K562 (cell line): ENCODE data around the gene BGLAP. TPM values are rescaled to one million over a fixed set of nuclear protein-coding genes. Genes with fewer than 3 reads are reported as not detected.

Experiments
- ATAC-seq: fragments of 200-7000 bp; cut with Tn5 transposase; 3 replicates; pipeline ENCODE4 v1.9.1; 2020; ENCODE audit warnings: moderate library complexity
- BruUV-seq: library from RNA; stranded (reverse); fragments of 400-500 nt; replicated peaks from 2 replicates; lab custom pipeline; 2021; lab: Mats Ljungman, UMichigan
- CTCF ChIA-PET: fragments of 300-600 bp; formaldehyde crosslinking; extraction: SDS; loops from one replicate; lab custom pipeline; 2021; ENCODE audit warnings: low intra/inter-chr PET ratio; lab: Yijun Ruan, JAX
- POLR2A ChIA-PET: fragments of 300-600, 350-650 bp; sonication (Branson Sonifier 250); formaldehyde crosslinking; extraction: SDS; loops from one replicate; lab custom pipeline; 2021; ENCODE audit warnings: antibody characterized with exemption, inconsistent platforms; lab: Yijun Ruan, JAX
- DNase-seq, 4 experiments: peaks; one replicate each; pipeline versions ENCODE4 v3.0.0 to v3.0.0-alpha.2; 2011 to 2018; ENCODE audit warnings: low spot score in 3 of 4, mixed read lengths in 3 of 4; ENCODE audit errors: extremely low read depth in 1 of 4
- FAIRE-seq: peaks from 2 replicates; lab custom pipeline; 2011; peaks lifted over from hg19 to GRCh38; lab: Jason Lieb, UNC
- H2AFZ ChIP-seq: 2 replicates; pipeline ENCODE4 v1.6.0; 2011; ENCODE audit warnings: low read depth, low read length, control low read depth, inconsistent platforms
- H3K27ac ChIP-seq: fragments of 200-600 bp; 3 replicates; pipeline ENCODE4 v1.8.0; 2011; ENCODE audit warnings: low read depth, mild to moderate bottlenecking, control low read depth, inconsistent platforms, low read length, moderate library complexity, mixed read lengths; ENCODE audit errors: extremely low read depth
- H3K27me3 ChIP-seq, 2 experiments: fragments of 300-600 bp in 1 of 2; 2 replicates in 1 of 2; 3 replicates in 1 of 2; pipeline versions ENCODE4 v1.6.0 to v1.8.0; 2011; ENCODE audit warnings: inconsistent platforms in 2 of 2, low read length in 2 of 2, mild to moderate bottlenecking in 1 of 2, mixed read lengths in 1 of 2, moderate library complexity in 1 of 2; ENCODE audit not compliant: control insufficient read depth in 2 of 2, insufficient read depth in 2 of 2
- H3K36me3 ChIP-seq: fragments of 300-600 bp; 3 replicates; pipeline ENCODE4 v1.8.0; 2011; ENCODE audit warnings: mild to moderate bottlenecking, low read length, inconsistent platforms; ENCODE audit not compliant: control insufficient read depth, insufficient read depth
- H3K4me1 ChIP-seq, 2 experiments: fragments of 200-600 bp in 1 of 2; replicated peaks in 1 of 2; 2 replicates in 1 of 2; 3 replicates in 1 of 2; pipeline versions ENCODE4 v1.5.1 to v1.8.0; 2011; ENCODE audit warnings: inconsistent platforms in 2 of 2, low read length in 2 of 2, mild to moderate bottlenecking in 1 of 2, mixed read lengths in 1 of 2, moderate library complexity in 1 of 2; ENCODE audit not compliant: control insufficient read depth in 2 of 2, insufficient read depth in 2 of 2
- H3K4me2 ChIP-seq: 2 replicates; pipeline ENCODE4 v1.6.1; 2011; ENCODE audit warnings: low read length, control low read depth, inconsistent platforms, mixed read lengths; ENCODE audit not compliant: insufficient read depth
- H3K4me3 ChIP-seq: fragments of 200-600 bp; sonication (generic), shearing (Covaris generic); 2 replicates; pipeline ENCODE4 v1.5.1; 2016; ENCODE audit warnings: control low read depth, inconsistent platforms
- H3K79me2 ChIP-seq: fragments of 200-600 bp; 3 replicates; pipeline ENCODE4 v1.8.0; 2011; ENCODE audit warnings: low read length, inconsistent platforms; ENCODE audit not compliant: control insufficient read depth, insufficient read depth
- H3K9ac ChIP-seq, 2 experiments: 2 replicates each; pipeline versions ENCODE4 v1.6.0 to v1.6.1; 2011; ENCODE audit warnings: low read depth in 2 of 2, low read length in 2 of 2, control low read depth in 1 of 2, inconsistent platforms in 1 of 2, mild to moderate bottlenecking in 1 of 2, mixed read lengths in 1 of 2; ENCODE audit not compliant: insufficient read depth in 1 of 2
- H3K9me1 ChIP-seq: one replicate; pipeline ENCODE4 v1.6.0; 2011; ENCODE audit warnings: inconsistent platforms, mild to moderate bottlenecking, low read length, moderate library complexity; ENCODE audit not compliant: control insufficient read depth, insufficient read depth
- H3K9me3 ChIP-seq: replicated peaks from 2 replicates; pipeline ENCODE4 v1.5.1; 2011; ENCODE audit warnings: low read depth, low read length, inconsistent platforms; ENCODE audit not compliant: control insufficient read depth, insufficient read depth
- H4K20me1 ChIP-seq: replicated peaks from 2 replicates; pipeline ENCODE4 v1.6.1; 2011; ENCODE audit warnings: low read length, inconsistent platforms, mixed read lengths; ENCODE audit not compliant: control insufficient read depth, insufficient read depth
- DACH1 ChIP-seq: fragments of 450-650 bp; IDR thresholded peaks from 2 replicates; pipeline ENCODE4 v1.6.1; 2018; ENCODE audit not compliant: partially characterized antibody
- GTF2B ChIP-seq: IDR thresholded peaks from 2 replicates; pipeline ENCODE4 v1.6.1; 2011; ENCODE audit not compliant: insufficient read length; ENCODE audit errors: extremely low read depth
- NFE2L1 ChIP-seq: fragments of 450-650 bp; IDR thresholded peaks from 2 replicates; pipeline ENCODE4 v1.6.1; 2016; ENCODE audit warnings: missing genetic modification characterization, low read depth, mild to moderate bottlenecking, missing compliant biosample characterization, moderate library complexity, borderline replicate concordance
- RBM25 ChIP-seq: fragments of 200-400 bp; formaldehyde crosslinking; IDR thresholded peaks from 2 replicates; pipeline ENCODE4 v1.6.1; 2018; ENCODE audit warnings: low read length, low read depth, moderate library complexity; ENCODE audit not compliant: severe bottlenecking
- UBTF ChIP-seq, 2 experiments: IDR thresholded peaks; 2 replicates each; pipeline ENCODE4 v1.6.1; 2012; ENCODE audit warnings: improper control_type of control experiment in 2 of 2, low read depth in 2 of 2, low read length in 2 of 2, borderline replicate concordance in 1 of 2
- ZNF24 ChIP-seq: fragments of 450-650 bp; IDR thresholded peaks from 2 replicates; pipeline ENCODE4 v1.6.1; 2016
- ZNF398 ChIP-seq: fragments of 250-450 bp; sonication (Bioruptor Pico); IDR thresholded peaks from 2 replicates; pipeline ENCODE4 v1.8.0; 2021; ENCODE audit warnings: moderate library complexity, mild to moderate bottlenecking, inconsistent platforms
- WGBS: fragments of 100-300 bp; shearing (Covaris generic); methylation state at CpG from one replicate; pipeline ENCODE4 v1.1.6; 2016; ENCODE audit warnings: low coverage, mixed read lengths; ENCODE audit not compliant: insufficient coverage; ENCODE audit errors: missing lambda C conversion rate; 5-methylcytosine and 5-hydroxymethylcytosine counted together
- in situ Hi-C: fragments of 300-500 bp; cut with MboI; formaldehyde crosslinking; loops from 4 replicates; pipeline ENCODE4 v1.15.0; 2018; ENCODE audit warnings: inconsistent platforms, mixed read lengths
- intact Hi-C: fragments of 100-400 bp; cut with micrococcal nuclease; formaldehyde crosslinking; loops from 2 replicates; pipeline ENCODE4 v1.14.2; 2022
- polyA plus RNA-seq, 8 experiments: library from polyadenylated mRNA; depleted of rRNA in 4 of 8; stranded (reverse) in 5 of 8; unstranded in 3 of 8; fragments of >200 nt; fragmentation: Nextera tagmentation in 2 of 8; fragmentation: Illumina TruSeq in 1 of 8; extraction: Ambion mirVana in 2 of 8; extraction: Trizol in 1 of 8; gene quantifications; 2 replicates each; pipeline versions ENCODE4 v1.2.1 to v1.2.3, GENCODE V29; 2011 to 2014; ENCODE audit warnings: inconsistent platforms in 1 of 8, missing spikeins in 1 of 8
- total RNA-seq, 7 experiments: library from RNA; depleted of rRNA in 6 of 7; stranded (reverse); fragments of >200 nt in 6 of 7; fragmentation: Illumina TruSeq in 2 of 7; extraction: Trizol in 2 of 7; gene quantifications; 2 replicates each; pipeline versions ENCODE4 v1.2.1 to v1.2.3, GENCODE V29; 2011 to 2021; ENCODE audit warnings: low replicate concordance in 1 of 7

Gene BGLAP
- total and polyA plus RNA-seq, 9 of the 15 experiments (the other 6 are each of a cell fraction or from before 2014, with no cell fraction given): 0.15 to 1.4 (median 0.28) TPM; not detected in 3

- ChIA-PET CTCF (interaction anchor here (1.2 to 3.6 kb wide), 6 partner anchors 80 to 135 kb away, joined by 4 to 44 read pairs (median 10); no protein-coding TSS in a partner anchor), POLR2A (interaction anchor here (1.1 to 1.7 kb wide), 3 partner anchors 10 to 103 kb away, joined by 3 to 4 read pairs (median 3); no protein-coding TSS in a partner anchor)
- ATAC-seq (no peak), FAIRE-seq (no peak), DNase-seq (no peak)
- WGBS: 49% methylated on average over 2 of the region's 2 CpGs
- TF ChIP-seq RBM25 (peak; percentile 10), NFE2L1 (tag) (no peak)
- H3K36me3 ChIP-seq: peaks cover 43% of the 10 kb centered on the region; the same call in 2 of the 3 replicates
- H3K27me3 ChIP-seq: no peaks in the 10 kb centered on the region
- H3K4me3 ChIP-seq: no peak overlapping the region
- H3K9ac ChIP-seq: no peak overlapping the region
- in situ Hi-C loops: no loop called here
- H3K9me1 ChIP-seq: no peaks in the 10 kb centered on the region
- H3K27ac ChIP-seq: no peak overlapping the region
- H2AFZ ChIP-seq: no peak overlapping the region
- intact Hi-C loops: loop anchor here (2.0 to 5.0 kb wide), 2 partner anchors 79 to 129 kb away; no protein-coding TSS in a partner anchor
- peaks cover 3 to 7% of the 10 kb centered on the region in 2 experiments; a peak in 3 of 5 replicates for H3K4me1 ChIP-seq
- no TSS peak for BruUV-seq
- H3K79me2 ChIP-seq: no peaks in the 10 kb centered on the region
- no peaks in the 10 kb centered on the region for H3K9me3 ChIP-seq
- no peaks in the 10 kb centered on the region for H4K20me1 ChIP-seq
- no peak overlapping the region for H3K4me2 ChIP-seq
These were observed 15.9 kb upstream of the BGLAP start for GRCh38 chr1:156226116-156226538.

- DNase-seq (no peak), FAIRE-seq (no peak), ATAC-seq (no peak)
- no TSS peak for BruUV-seq
- peaks cover 3 to 7% of the 10 kb centered on the region in 2 experiments; a peak in 3 of 5 replicates for H3K4me1 ChIP-seq
- no peaks in the 10 kb centered on the region for H3K79me2 ChIP-seq
- no peaks in the 10 kb centered on the region for H3K9me1 ChIP-seq
- peaks cover 36% of the 10 kb centered on the region; the same call in 2 of the 3 replicates for H3K36me3 ChIP-seq
- no peaks in the 10 kb centered on the region for H3K27me3 ChIP-seq
- no peak overlapping the region for H3K4me2 ChIP-seq
- intact Hi-C loops: loop anchor here (2.0 to 5.0 kb wide), 2 partner anchors 80 to 129 kb away; no protein-coding TSS in a partner anchor
- no peak overlapping the region for H3K27ac ChIP-seq
- no peak overlapping the region for H3K9ac ChIP-seq
- ChIA-PET POLR2A (interaction anchor here (1.1 kb wide), 1 partner anchor 10 kb away, joined by 3 read pairs; no protein-coding TSS in a partner anchor), CTCF (interaction anchor here (2.4 to 3.6 kb wide), 2 partner anchors 81 to 86 kb away, joined by 13 to 44 read pairs; no protein-coding TSS in a partner anchor)
- no peaks in the 10 kb centered on the region for H3K9me3 ChIP-seq
- no peak overlapping the region for H3K4me3 ChIP-seq
- no peak overlapping the region for H2AFZ ChIP-seq
- in situ Hi-C loops: no loop called here
- 98% methylated on average over 3 of the region's 4 CpGs for WGBS
- H4K20me1 ChIP-seq: no peaks in the 10 kb centered on the region
- no peak for TF ChIP-seq GTF2B
- no peak for TF ChIP-seq ZNF398
- no peak for TF ChIP-seq UBTF (IDR thresholded peaks at IDR 0.05; ENCODE audit: borderline replicate concordance in 1 of 2, low read depth in 2 of 2, low read length in 2 of 2)
- no peak for TF ChIP-seq DACH1
- no peak for TF ChIP-seq ZNF24
These were observed 15.2 kb upstream of the BGLAP start for GRCh38 chr1:156226782-156227181.
